ENCODE data around the gene DIPK1A.

Gene DIPK1A

GRCh38 chr1:92961131-92961895 is at the start of gene DIPK1A:
TSS of gene DIPK1A (minus strand) at chr1:92961462. CDS start at chr1:92961429, 33 bp downstream.
- DNase-seq (ENCODE audit: extremely low spot score, insufficient read length, low read depth) (no peak), FAIRE-seq (no peak)

- FAIRE-seq: no peak
- no peak for DNase-seq (ENCODE audit: extremely low spot score, insufficient read length, low read depth)
Measured at GRCh38 chr1:93007941-93008577, 46.8 kb upstream of the DIPK1A start.

- FAIRE-seq: peak; percentile 72
- no peak for DNase-seq (ENCODE audit: extremely low spot score, insufficient read length, low read depth)
Measured at GRCh38 chr1:93005252-93005598, 44.0 kb upstream of the DIPK1A start.

GRCh38 chr1:93004566-93005251 is 43.4 kb upstream of the DIPK1A start:
- FAIRE-seq: peak; percentile 58
- DNase-seq (ENCODE audit: extremely low spot score, insufficient read length, low read depth): no peak

GRCh38 chr1:93003981-93004380 is 42.7 kb upstream of the DIPK1A start:
- FAIRE-seq (no peak), DNase-seq (ENCODE audit: extremely low spot score, insufficient read length, low read depth) (no peak)

- FAIRE-seq (no peak), DNase-seq (ENCODE audit: extremely low spot score, insufficient read length, low read depth) (no peak)
Measured at GRCh38 chr1:93002781-93003180, 41.5 kb upstream of the DIPK1A start.

- DNase-seq (ENCODE audit: extremely low spot score, insufficient read length, low read depth): no peak
- no peak for FAIRE-seq
Measured at GRCh38 chr1:93001893-93002292, 40.6 kb upstream of the DIPK1A start.

- peak; percentile 62 for FAIRE-seq
- no peak for DNase-seq (ENCODE audit: extremely low spot score, insufficient read length, low read depth)
Measured at GRCh38 chr1:93000751-93001175, 39.5 kb upstream of the DIPK1A start.

GRCh38 chr1:93000291-93000690 is 39.0 kb upstream of the DIPK1A start:
- DNase-seq (ENCODE audit: extremely low spot score, insufficient read length, low read depth) (no peak), FAIRE-seq (no peak)

GRCh38 chr1:92998821-92999220 is 37.6 kb upstream of the DIPK1A start:
- DNase-seq (ENCODE audit: extremely low spot score, insufficient read length, low read depth) (no peak), FAIRE-seq (no peak)

GRCh38 chr1:92995441-92996430 is 34.5 kb upstream of the DIPK1A start:
- DNase-seq (ENCODE audit: extremely low spot score, insufficient read length, low read depth) (no peak), FAIRE-seq (no peak)

GRCh38 chr1:92994105-92994712 is 32.9 kb upstream of the DIPK1A start:
- FAIRE-seq: peak; percentile 82
- DNase-seq (ENCODE audit: extremely low spot score, insufficient read length, low read depth): peak; percentile 47

- no peak for FAIRE-seq
- DNase-seq (ENCODE audit: extremely low spot score, insufficient read length, low read depth): no peak
Measured at GRCh38 chr1:92993581-92993980, 32.3 kb upstream of the DIPK1A start.

GRCh38 chr1:92992877-92993276 is 31.6 kb upstream of the DIPK1A start:
- FAIRE-seq (no peak), DNase-seq (ENCODE audit: extremely low spot score, insufficient read length, low read depth) (no peak)

- no peak for FAIRE-seq
- DNase-seq (ENCODE audit: extremely low spot score, insufficient read length, low read depth): no peak
Measured at GRCh38 chr1:92992054-92992453, 30.8 kb upstream of the DIPK1A start.

GRCh38 chr1:92990828-92991227 is 29.6 kb upstream of the DIPK1A start:
- FAIRE-seq (peak; percentile 18), DNase-seq (ENCODE audit: extremely low spot score, insufficient read length, low read depth) (no peak)

GRCh38 chr1:92989936-92990583 is 28.8 kb upstream of the DIPK1A start:
- DNase-seq (ENCODE audit: extremely low spot score, insufficient read length, low read depth) (no peak), FAIRE-seq (no peak)

GRCh38 chr1:92989253-92989652 is 28.0 kb upstream of the DIPK1A start:
- no peak for FAIRE-seq
- no peak for DNase-seq (ENCODE audit: extremely low spot score, insufficient read length, low read depth)

- FAIRE-seq: no peak
- no peak for DNase-seq (ENCODE audit: extremely low spot score, insufficient read length, low read depth)
Measured at GRCh38 chr1:92987462-92987861, 26.2 kb upstream of the DIPK1A start.
